Ectodermal cell (in vitro differentiated cells): ENCODE data around the gene NFATC1. TPM values are rescaled to one million over a fixed set of nuclear protein-coding genes. Genes with fewer than 3 reads are reported as not detected.

ENCODE experiments used
- H3K27ac ChIP-seq: 2 replicates; pipeline ENCODE4 v1.7.0; 2013; ENCODE audit warnings: mild to moderate bottlenecking, low read depth, low read length; ENCODE audit not compliant: insufficient read depth, poor library complexity, severe bottlenecking
- H3K27me3 ChIP-seq: 2 replicates; pipeline ENCODE4 v1.7.0; 2013; ENCODE audit warnings: mild to moderate bottlenecking, low read length; ENCODE audit not compliant: insufficient read depth, control insufficient read depth, poor library complexity, severe bottlenecking
- H3K36me3 ChIP-seq: one replicate; pipeline ENCODE4 v1.7.0; 2013; ENCODE audit warnings: low read length; ENCODE audit not compliant: control insufficient read depth, insufficient read depth
- H3K4me1 ChIP-seq: one replicate; pipeline ENCODE4 v1.7.0; 2013; ENCODE audit warnings: low read length; ENCODE audit not compliant: control insufficient read depth, insufficient read depth
- H3K4me3 ChIP-seq: 2 replicates; pipeline ENCODE4 v1.7.0; 2013; ENCODE audit warnings: low read depth, low read length, control low read depth; ENCODE audit not compliant: insufficient read depth
- H3K9me3 ChIP-seq: 2 replicates; pipeline ENCODE4 v1.7.0; 2013; ENCODE audit warnings: mild to moderate bottlenecking, low read length, moderate library complexity; ENCODE audit not compliant: control insufficient read depth
- WGBS, 2 experiments: methylation state at CpG; one replicate each; pipeline ENCODE4 v1.1.7; 2013; ENCODE audit warnings: missing lambda C conversion rate in 2 of 2; 5-methylcytosine and 5-hydroxymethylcytosine counted together
- polyA plus RNA-seq, 4 experiments: library from polyadenylated mRNA; stranded (reverse); fragments of 50-300 nt; gene quantifications; one replicate each; pipeline ENCODE4 v1.2.3, GENCODE V29; 2013

Gene NFATC1
- 6.5 TPM for polyA plus RNA-seq (2013, experiment 1 of 4)
- 8.9 TPM for polyA plus RNA-seq (2013, experiment 2 of 4)
- 6.4 TPM for polyA plus RNA-seq (2013, experiment 3 of 4)
- polyA plus RNA-seq (2013, experiment 4 of 4) = 6.5 TPM

DNA sequence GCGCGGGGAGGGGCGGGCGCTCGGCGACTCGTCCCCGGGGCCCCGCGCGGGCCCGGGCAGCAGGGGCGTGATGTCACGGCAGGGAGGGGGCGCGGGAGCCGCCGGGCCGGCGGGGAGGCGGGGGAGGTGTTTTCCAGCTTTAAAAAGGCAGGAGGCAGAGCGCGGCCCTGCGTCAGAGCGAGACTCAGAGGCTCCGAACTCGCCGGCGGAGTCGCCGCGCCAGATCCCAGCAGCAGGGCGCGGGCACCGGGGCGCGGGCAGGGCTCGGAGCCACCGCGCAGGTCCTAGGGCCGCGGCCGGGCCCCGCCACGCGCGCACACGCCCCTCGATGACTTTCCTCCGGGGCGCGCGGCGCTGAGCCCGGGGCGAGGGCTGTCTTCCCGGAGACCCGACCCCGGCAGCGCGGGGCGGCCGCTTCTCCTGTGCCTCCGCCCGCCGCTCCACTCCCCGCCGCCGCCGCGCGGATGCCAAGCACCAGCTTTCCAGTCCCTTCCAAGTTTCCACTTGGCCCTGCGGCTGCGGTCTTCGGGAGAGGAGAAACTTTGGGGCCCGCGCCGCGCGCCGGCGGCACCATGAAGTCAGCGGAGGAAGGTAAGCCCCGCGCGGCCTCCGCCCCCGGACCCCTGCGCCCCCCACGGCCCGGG, at the start of gene NFATC1:
NFATC1 (plus strand) TSS at position 170 of the 644 bp plus-strand sequence; CDS start at position 465, 295 bp downstream.
- Histone ChIP-seq H3K4me1 (peaks cover 10% of the 10 kb centered on the region), H3K27me3 (peaks cover 88% of the 10 kb centered on the region), H3K36me3 (no peaks in the 10 kb centered on the region), H3K27ac (no peak within 1 kb of the TSS), H3K4me3 (peak within 1 kb of the TSS; percentile 41), H3K9me3 (no peaks in the 10 kb centered on the region)
- WGBS, 2 experiments = 0% methylated on average over 91 of the region's 91 CpGs

DNA sequence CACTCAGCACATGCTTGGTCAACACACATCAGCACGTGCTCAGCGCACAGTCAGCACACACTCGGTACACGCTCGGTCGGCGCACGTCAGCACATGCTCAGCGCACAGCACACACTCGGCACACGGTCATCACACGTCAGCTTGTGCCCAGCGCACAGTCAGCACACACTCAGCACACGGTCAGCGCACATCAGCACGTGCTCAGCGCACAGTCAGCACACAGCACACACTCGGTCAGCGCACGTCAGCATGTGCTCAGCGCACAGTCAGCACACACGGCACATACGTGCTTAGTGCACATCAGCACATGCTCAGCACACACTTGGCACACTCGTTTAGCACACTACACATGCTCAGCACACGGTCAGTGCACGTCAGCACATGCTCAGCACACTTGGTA, 49.7 kb upstream of the NFATC1 start:
- 95 to 96% methylated on average over 26 of the region's 26 CpGs for WGBS, 2 experiments
- Histone ChIP-seq H3K4me1 (no peaks in the 10 kb centered on the region), H3K4me3 (no peak overlapping the region), H3K36me3 (peaks cover 19% of the 10 kb centered on the region), H3K27ac (no peak overlapping the region), H3K27me3 (no peaks in the 10 kb centered on the region), H3K9me3 (no peaks in the 10 kb centered on the region)

DNA sequence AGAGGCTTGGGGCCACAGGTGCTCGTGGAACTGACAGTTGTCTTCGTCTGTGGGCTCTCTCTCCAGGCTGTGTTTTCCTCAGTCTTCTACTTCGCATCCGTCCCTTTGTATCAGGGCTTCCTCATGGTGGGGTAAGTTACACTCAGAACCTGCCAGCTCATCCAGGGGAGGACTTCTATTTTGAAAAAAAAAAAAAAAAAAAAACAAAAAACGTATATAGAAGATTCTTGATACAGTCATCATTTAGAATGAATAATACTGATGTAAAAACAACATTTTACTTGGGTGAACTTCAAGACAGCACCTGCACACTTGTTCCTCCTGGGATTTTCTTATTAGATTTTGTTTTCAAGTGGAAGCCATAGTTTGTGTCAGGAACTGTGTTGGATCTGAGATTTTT, 47.7 kb upstream of the NFATC1 start:
- Histone ChIP-seq H3K4me3 (no peak overlapping the region), H3K4me1 (no peaks in the 10 kb centered on the region), H3K9me3 (no peaks in the 10 kb centered on the region), H3K27me3 (no peaks in the 10 kb centered on the region), H3K36me3 (peaks cover 19% of the 10 kb centered on the region), H3K27ac (no peak overlapping the region)
- WGBS, 2 experiments = 94 to 98% methylated on average over 4 of the region's 5 CpGs

DNA sequence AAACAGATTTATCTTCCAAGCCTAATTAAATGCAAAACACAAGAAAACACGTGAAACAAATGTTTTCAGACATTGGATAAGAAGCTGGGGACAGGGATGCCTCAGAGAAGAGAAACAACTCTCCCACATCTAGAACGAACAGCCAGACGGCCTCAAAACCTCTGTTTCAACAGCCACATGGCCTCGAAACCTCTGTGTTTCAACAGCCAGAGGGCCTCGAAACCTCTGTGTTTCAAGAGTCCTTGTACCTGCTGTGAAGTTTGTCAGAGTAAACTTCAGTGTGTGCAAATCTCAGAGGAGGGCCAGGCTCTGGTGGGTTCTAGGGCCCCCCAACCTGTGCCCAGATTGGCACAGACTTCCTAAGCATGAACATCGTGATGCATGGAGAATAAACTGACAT, 43.3 kb upstream of the NFATC1 start:
- Histone ChIP-seq H3K36me3 (no peaks in the 10 kb centered on the region), H3K27ac (no peak overlapping the region), H3K4me1 (no peaks in the 10 kb centered on the region), H3K4me3 (no peak overlapping the region), H3K27me3 (no peaks in the 10 kb centered on the region), H3K9me3 (no peaks in the 10 kb centered on the region)
- WGBS, 2 experiments = 76% methylated on average over 6 of the region's 6 CpGs

DNA sequence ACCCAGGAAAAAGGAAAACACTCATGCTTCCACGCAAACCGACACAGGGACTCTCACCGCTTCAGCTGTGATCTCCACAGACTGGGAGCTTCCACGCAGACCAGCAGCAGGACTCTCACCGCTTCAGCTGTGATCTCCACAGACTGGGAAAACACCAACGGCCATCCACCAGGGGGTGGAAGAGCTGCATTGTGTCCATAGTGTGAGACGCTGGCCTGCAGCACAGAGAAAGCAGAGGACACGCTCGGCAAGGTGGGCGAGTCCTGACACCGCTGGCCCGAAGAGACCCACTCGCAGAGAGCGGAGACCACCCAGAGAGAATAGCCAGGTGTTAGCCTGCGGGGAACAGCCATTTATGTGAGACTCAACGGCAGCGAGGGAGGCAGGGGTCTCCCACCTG, 42.5 kb upstream of the NFATC1 start:
- no peaks in the 10 kb centered on the region for H3K36me3 ChIP-seq
- no peaks in the 10 kb centered on the region for H3K9me3 ChIP-seq
- no peaks in the 10 kb centered on the region for H3K4me1 ChIP-seq
- no peak overlapping the region for H3K4me3 ChIP-seq
- no peaks in the 10 kb centered on the region for H3K27me3 ChIP-seq
- no peak overlapping the region for H3K27ac ChIP-seq
- WGBS, 2 experiments = 89 to 90% methylated on average over 17 of the region's 17 CpGs

DNA sequence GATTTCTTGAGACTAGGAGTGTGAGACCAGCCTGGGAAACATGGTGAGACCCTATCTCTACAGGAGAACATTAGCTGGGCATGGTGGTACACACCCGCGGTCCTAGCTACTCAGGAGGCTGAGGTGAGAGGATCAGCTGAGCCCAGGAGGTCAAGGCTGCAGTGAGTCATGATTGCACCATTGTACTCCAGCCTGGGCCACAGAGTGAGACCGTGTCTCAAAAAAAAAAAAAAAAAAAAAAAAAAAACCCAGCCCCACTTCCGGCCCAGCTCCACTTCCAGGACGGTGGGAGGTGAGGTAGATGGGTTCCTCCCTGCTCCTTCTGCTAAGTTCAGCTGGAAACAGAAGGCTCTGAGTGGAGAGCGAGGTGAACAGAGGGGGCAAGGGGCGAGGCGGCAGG, 41.4 kb upstream of the NFATC1 start:
- H3K36me3 ChIP-seq = no peaks in the 10 kb centered on the region
- no peaks in the 10 kb centered on the region for H3K4me1 ChIP-seq
- no peaks in the 10 kb centered on the region for H3K27me3 ChIP-seq
- H3K9me3 ChIP-seq = no peaks in the 10 kb centered on the region
- no peak overlapping the region for H3K4me3 ChIP-seq
- H3K27ac ChIP-seq = no peak overlapping the region
- WGBS, 2 experiments = 94 to 98% methylated on average over 7 to 8 of the region's 8 CpGs

DNA sequence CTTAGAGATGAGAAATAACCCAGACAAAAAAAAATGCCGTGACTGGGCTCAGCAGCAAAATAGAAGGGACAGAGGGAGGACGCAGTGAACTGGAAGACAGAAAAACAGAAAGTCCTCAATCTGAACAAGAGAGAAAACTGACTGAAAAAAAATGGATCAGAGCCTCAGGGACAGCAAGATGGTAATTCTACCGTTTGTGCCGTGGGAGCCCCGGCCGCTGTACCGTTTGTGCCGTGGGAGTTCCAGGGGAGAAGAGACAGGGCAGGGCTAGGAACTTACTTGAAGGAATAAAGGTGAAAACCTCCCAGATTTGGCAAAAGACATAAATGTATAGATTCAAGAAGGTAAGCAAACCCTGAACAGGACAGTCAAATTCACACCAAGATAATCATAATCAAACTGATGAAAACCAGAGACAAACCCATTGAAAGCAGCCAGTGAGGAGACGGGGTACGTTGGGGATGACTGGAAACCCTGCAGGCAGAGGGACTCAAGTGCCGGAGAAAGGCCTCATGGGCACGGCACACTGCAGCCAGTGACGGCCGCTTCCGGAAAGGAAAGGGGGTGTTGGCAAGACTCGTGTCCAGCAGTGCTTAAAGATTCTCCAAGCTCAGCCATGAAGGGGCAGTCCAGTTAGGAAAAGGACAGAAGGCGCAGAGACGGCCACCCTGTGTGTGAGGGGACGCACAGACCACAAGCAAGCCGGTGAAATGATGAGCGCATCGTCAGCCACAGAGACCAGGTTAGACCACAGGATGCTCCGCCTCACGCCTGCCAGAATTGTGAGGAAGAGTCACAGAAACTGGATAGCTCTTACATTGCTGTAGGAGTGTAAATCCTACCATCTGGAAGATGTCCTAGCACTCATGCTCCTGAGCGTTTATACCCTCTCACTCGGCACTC, 40.0 kb upstream of the NFATC1 start:
- H3K27me3 ChIP-seq = no peaks in the 10 kb centered on the region
- H3K9me3 ChIP-seq = no peaks in the 10 kb centered on the region
- no peak overlapping the region for H3K27ac ChIP-seq
- H3K4me3 ChIP-seq = no peak overlapping the region
- H3K36me3 ChIP-seq = no peaks in the 10 kb centered on the region
- H3K4me1 ChIP-seq = no peaks in the 10 kb centered on the region
- WGBS, 2 experiments = 91 to 93% methylated on average over 26 of the region's 26 CpGs

DNA sequence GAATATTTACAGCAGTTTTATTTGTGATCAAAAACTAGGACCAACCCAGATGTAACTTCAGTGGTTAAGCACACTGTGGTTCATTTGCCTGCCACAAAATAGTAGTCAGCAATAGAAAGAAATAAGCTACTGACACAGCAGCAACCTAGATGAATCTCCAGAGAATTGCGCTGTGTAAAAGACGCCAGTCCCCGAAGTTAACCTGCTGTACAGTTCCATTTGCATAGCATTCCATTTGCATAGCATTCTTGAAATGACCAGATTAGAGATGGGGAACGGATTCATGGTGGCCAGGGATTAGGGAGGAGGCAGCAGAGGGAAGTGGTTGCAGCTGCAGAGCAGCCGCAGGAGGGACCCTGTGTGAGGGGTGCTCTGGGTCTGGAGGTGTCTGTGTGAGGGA, 39.3 kb upstream of the NFATC1 start:
- Histone ChIP-seq H3K27me3 (no peaks in the 10 kb centered on the region), H3K27ac (no peak overlapping the region), H3K9me3 (no peaks in the 10 kb centered on the region), H3K4me1 (no peaks in the 10 kb centered on the region), H3K36me3 (peaks cover 3% of the 10 kb centered on the region), H3K4me3 (no peak overlapping the region)
- 88 to 96% methylated on average over 5 of the region's 5 CpGs for WGBS, 2 experiments

DNA sequence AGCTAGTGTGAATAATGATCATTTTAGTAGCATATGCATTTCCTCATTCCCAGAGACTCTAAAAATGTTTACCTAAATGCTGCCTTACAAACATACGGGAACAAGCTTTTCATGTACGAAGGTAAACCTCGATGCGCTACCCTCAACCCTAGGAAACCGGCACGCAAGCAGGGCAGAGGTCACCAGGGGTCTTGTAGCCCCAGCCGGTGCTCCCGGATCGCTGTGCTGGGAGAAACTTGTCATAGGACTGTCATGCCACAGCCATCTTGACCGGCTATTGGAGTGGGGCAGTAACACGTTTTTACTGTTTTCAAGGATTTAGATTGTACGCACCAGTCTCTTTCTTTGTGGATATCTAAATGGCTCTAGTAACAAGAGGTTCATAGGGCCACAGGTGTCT, 34.8 kb upstream of the NFATC1 start:
- WGBS, 2 experiments = 94 to 95% methylated on average over 12 of the region's 12 CpGs
- H3K36me3 ChIP-seq = peaks cover 12% of the 10 kb centered on the region
- no peaks in the 10 kb centered on the region for H3K4me1 ChIP-seq
- H3K9me3 ChIP-seq = no peaks in the 10 kb centered on the region
- H3K27ac ChIP-seq = no peak overlapping the region
- H3K27me3 ChIP-seq = no peaks in the 10 kb centered on the region
- H3K4me3 ChIP-seq = no peak overlapping the region

DNA sequence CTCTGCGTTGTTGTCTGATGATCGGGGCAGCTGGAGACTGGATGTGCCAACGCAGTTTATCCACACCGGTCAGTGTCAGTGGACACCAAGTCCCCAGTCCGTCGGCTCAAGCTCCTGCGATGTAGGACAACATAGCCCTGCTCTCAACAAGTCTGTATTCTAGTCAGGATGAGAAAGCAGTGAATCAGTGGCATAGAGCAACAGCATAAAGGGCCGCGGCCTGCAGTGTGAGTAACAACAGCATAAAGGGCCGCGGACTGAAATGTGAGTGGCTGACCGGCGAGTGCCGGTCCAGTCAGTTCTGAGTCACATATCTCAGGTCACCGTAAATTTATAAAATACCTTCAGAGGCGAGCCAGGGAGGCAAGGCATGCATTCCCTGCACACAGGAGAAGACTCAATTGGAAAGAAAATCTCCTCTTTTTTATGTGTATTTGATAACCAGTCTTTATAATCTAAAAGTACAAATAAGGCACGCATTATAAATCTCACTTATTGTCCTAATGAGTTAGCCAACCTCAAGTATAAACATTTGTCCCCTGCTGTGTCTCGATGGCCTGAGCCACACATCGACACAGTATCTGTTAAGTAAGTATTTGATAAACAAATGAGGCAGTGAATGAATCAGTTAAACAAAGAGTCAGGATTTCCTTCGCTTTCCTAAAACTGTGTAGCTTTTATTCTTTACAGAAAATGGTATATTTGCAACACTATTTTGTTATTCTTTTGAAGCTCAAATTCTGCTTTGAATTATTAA, 33.8 kb upstream of the NFATC1 start:
- Histone ChIP-seq H3K9me3 (no peaks in the 10 kb centered on the region), H3K36me3 (peaks cover 12% of the 10 kb centered on the region), H3K27ac (no peak overlapping the region), H3K4me1 (no peaks in the 10 kb centered on the region), H3K4me3 (no peak overlapping the region), H3K27me3 (no peaks in the 10 kb centered on the region)
- WGBS, 2 experiments = 86 to 89% methylated on average over 19 to 20 of the region's 20 CpGs
